KBM-7 (cell line): ENCODE data around the gene GSTP1.
A peak's percentile ranks its signal among the peaks of the same experiment; 100 is the strongest.
"Not testable (repeated sequence)": the region's sequence is repeated elsewhere in the genome, so short reads cannot be mapped to it uniquely, and the experiment has no call there.

ENCODE experiments used
- DNase-seq: peaks from one replicate; pipeline ENCODE4 v3.0.0-alpha.2; 2015
- in situ Hi-C: fragments of 300-500 bp; cut with MboI; formaldehyde crosslinking; loops from 2 replicates; pipeline ENCODE4 v1.14.3; 2020; ENCODE audit warnings: low sequenced_read_pairs, low pct_unique_long_range_greater_than_20kb, mixed read lengths

The GSTP1 gene

DNA sequence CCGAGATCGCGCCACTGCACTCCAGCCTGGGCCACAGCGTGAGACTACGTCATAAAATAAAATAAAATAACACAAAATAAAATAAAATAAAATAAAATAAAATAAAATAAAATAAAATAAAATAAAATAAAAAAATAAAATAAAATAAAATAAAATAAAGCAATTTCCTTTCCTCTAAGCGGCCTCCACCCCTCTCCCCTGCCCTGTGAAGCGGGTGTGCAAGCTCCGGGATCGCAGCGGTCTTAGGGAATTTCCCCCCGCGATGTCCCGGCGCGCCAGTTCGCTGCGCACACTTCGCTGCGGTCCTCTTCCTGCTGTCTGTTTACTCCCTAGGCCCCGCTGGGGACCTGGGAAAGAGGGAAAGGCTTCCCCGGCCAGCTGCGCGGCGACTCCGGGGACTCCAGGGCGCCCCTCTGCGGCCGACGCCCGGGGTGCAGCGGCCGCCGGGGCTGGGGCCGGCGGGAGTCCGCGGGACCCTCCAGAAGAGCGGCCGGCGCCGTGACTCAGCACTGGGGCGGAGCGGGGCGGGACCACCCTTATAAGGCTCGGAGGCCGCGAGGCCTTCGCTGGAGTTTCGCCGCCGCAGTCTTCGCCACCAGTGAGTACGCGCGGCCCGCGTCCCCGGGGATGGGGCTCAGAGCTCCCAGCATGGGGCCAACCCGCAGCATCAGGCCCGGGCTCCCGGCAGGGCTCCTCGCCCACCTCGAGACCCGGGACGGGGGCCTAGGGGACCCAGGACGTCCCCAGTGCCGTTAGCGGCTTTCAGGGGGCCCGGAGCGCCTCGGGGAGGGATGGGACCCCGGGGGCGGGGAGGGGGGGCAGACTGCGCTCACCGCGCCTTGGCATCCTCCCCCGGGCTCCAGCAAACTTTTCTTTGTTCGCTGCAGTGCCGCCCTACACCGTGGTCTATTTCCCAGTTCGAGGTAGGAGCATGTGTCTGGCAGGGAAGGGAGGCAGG lies at the start of gene GSTP1:
TSS of gene GSTP1 (plus strand) at position 566 of the 958 bp plus-strand sequence. CDS start at position 598, 32 bp downstream.
- in situ Hi-C loops = no loop called here
- DNase-seq = peak; percentile 91

DNA sequence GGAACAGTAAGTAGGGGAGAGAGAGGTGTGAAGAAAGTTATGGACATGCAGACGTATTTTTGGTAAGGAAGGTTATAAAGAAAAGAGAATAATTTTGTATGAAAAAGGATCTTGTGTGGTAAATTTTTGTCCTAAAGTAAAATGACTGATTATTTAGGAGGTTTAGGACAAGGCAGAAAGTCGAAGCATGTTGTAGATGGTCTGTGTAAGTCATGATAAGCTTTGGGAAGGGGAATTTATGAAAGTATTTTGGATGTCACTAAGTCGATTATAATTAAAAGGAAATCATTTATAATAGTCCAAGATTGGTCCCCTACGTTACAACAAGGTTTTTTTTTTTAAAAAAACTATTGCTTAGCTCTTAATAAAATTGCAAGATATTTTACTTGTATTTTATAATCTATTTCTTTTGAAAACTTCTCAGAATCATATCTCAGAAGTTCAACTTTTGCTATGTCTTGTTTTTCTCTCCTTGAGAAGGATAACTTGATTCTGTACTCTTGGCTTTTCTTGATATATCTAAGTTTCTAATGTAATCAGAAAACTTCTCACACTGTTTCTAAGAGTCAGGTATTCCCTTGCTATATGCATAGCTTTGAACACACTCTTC lies 49.4 kb upstream of the GSTP1 start:
- DNase-seq = peak; percentile 46
- in situ Hi-C loops = no loop called here

DNA sequence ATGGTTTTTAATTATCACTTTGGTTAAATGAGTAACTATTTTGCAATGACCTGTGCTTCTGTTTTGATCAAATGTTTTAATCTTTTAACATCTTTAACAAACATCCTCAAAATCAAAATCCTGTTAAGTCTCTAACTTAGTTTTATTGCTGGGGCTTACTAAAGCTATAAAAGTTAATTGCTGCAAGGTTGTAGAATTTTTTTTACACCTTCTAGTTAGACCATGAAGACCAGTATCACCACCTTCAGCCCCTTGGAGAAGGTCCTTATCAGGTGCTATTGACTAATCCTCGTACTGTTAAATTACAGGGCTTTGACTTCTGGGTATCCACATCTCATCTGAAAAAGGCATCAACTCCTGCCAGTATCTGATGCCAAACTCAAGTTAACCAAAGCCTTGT lies 48.1 kb upstream of the GSTP1 start:
- DNase-seq = no peak
- in situ Hi-C loops = no loop called here

DNA sequence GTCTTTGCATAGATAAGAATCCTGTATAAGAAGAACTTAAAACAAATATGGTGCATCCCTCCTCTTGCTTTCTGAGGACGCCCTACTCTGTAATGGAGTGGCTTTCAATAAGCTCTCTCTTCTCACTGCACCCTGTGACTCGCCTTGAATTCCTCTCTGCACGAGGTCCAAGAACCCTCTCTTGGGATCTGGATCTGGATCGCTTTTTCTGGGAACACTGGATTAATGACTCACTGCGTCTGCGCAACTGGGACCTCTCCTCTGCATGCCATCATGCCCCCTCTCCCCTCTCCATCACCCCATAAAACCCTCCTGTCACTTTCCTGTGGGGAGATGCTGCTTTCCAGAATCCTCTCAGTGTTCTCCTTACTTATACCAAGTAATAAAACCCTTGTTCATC lies 45.3 kb upstream of the GSTP1 start:
- in situ Hi-C loops = no loop called here
- no peak for DNase-seq

DNA sequence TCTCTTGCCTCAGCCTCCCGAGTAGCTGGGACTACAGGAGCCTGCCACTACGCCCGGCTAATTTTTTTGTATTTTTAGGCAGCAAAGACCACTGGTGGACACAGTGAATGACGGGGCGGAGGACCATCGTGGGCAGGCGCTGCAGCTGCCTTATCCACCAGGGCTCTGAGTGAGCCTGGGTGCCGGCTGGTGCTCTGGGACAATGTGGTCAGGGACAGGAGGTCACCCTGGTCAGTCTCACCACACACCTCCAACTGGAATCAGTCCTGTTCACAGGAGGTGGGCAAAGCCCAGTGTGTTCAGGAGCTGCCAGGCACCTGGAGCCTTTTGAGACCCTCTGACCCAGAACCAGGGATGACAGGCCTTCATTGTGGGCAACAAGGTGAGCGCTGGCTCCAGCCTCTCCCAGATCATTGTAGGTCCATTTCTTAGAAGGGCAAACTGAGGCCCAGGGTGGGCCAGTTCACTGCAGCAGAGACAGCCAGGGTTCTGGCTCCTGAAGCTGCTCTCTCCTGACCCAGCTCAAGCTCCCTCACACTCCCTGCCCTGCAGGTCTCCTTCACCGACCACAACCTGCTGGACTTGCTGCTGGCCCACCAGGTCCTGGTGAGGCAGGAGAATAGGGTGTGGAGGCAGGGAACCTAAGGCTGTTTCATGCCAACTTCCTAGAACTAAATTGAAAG lies 44.6 kb upstream of the GSTP1 start:
- DNase-seq = no peak
- in situ Hi-C loops = no loop called here

DNA sequence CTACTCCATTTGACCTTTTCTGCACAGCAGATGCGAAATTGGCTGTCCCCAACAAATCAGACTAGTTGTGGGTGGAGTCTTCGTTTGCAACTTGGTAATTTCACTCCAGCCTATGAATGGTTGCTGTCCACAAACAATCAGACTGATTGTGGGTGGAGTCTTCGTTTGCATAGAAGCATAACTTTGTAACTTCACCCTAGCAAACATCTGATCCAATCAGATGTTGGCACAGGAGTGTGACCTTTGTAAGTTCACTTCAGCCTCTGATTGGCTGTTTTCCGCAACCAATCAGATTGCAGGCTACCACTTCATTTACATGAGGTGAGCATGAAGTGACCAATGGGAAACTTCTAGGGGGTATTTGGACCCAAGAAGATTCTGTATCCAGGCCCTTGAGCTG lies 44.1 kb upstream of the GSTP1 start:
- no peak for DNase-seq
- in situ Hi-C loops = no loop called here

DNA sequence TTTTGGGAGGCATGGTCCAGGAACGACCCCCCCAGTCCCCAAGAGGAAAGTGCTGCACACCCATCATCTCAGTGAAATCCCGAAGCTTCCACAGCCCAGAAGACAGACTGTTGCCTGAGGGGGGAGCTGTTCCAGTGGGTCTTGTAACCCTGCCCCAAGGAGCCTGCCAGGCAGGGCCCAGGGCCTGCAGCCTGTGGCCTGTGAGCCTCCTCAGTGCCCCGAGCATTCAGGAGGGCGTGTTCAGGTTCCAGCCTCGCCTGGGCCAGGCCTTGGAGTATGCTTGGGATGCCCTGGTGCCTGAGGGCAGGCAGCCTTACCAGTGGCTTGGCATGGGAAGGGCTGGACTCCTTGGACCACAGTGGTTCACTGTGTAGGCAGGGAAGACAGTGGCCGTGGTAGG lies 42.4 kb upstream of the GSTP1 start:
- DNase-seq = no peak
- in situ Hi-C loops = no loop called here

DNA sequence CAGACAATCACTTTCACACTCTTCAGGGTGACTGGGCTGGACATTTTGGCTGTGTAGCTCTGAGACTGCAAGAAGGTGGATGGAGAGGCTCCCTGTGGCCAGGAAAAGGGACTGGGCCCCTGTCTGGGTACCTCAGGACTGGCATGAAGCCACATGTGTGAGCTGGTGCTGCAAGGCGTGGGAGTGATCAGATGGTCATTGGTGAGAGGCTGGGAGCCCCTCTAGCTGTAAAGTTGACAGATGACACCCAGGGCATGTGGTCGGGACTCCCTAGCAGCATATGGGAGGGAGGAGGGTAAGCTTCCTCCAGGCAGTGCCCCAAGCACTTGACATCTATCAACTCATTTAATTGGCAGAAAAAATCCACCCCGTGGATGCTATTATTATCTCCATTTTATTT lies 41.4 kb upstream of the GSTP1 start:
- in situ Hi-C loops = no loop called here
- peak; percentile 7 for DNase-seq

DNA sequence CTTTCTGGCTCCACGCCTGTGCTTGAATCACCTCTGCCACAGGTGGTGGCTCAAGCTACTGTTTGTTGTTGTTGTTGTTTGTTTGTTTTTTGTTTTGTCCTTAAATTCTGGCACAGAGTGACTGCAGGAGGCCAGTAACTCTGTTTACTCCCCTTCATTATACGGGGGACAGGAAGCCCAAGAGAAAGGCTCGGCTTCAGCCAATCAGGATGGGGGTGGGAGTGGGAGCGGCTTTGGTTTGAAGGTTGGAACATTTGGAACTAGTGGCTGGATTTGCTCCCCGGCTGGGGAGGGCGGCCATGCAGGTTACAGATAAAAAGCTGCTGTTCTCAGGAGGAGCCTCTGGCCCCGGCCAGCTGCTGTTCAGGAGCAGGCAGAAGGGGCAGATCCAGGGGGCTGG lies 40.6 kb upstream of the GSTP1 start:
- no peak for DNase-seq
- in situ Hi-C loops = no loop called here

DNA sequence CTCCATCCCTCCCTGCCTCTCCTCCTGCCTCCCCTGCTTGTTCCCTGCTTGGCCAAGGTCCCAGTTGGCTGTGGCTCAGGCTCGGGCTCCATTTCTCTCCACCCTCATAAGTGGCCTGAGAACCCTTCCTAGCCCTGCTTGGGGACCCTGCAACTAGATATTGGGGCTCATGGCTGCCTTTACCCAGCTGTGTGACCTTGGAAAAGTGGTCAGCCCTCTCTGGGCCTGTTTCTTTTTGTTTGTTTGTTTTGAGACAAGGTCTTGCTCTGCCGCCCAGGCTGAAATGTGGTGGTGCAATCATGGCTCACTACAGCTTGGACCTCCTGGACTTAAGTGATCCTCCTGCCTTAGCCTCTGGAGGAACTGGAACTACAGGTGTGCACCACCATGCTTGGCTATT lies 40.0 kb upstream of the GSTP1 start:
- DNase-seq = no peak
- in situ Hi-C loops = no loop called here

DNA sequence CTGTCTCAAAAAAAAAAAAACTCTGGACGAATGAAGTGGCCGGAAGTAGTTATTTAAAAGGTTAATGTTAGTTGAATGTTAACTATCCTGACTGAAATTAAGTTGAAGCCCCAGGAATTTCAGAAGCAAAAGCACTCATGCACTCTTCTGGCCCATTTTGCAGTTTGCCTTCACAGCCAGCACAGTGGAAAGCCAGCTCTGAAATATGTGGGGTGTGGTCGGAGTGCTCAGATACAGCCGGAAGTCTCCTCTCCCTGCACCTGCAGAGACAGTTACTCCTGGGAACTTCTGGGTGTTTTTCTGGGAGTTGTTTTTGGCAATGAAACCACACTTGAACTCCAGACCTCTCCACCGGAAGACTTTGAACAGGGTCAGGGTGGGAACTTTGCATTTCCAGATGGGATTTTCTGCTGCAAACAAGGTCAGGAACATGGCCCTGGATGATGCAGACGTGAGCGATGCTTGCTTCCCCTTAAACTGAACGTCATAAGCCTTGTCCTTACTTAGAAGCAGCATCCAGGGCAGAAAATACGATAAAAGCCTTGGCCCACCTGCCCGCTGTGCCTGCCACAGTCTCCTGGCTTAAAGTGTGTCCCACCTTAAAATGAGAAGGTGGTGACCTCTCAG lies 38.9 kb upstream of the GSTP1 start:
- DNase-seq = no peak
- in situ Hi-C loops = no loop called here

DNA sequence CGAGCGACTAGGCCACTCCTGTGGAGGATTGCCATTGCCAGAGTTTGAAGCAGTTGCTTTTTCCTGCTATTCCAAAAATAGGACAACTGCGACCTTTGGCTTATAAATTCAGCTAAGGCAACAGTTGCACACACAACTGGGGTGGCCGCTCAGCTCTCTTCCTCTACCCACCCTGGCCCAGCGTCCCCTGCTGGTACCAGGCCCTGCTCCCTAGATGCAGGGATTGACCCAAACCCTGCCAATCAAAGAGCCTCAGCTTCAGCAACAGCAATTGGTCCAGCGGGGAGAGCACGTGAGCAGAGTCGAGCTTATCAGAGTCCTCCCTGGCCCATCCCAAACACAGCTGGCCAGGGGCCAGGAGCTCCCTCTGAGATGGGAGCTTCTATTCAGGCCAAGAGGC lies 38.3 kb upstream of the GSTP1 start:
- in situ Hi-C loops = no loop called here
- DNase-seq = no peak

DNA sequence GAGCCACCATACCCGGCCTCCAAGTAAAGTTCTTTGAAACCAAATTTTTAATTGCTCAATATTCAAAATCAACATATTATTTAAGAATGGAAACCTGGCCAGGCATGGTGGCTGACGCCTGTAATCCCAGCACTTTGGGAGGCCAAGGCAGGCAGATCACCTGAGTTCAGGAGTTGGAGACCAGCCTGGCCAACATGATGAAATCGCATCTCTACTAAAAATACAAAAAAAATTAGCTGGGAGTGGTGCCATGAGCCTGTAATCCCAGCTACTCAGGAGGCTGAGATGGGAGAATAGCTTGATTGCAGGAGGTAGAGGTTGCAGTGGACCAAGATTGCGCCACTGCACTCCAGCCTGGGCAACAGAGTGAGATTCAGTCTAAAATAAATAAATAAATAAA lies 35.5 kb upstream of the GSTP1 start:
- in situ Hi-C loops, DNase-seq: not testable (repeated sequence)

DNA sequence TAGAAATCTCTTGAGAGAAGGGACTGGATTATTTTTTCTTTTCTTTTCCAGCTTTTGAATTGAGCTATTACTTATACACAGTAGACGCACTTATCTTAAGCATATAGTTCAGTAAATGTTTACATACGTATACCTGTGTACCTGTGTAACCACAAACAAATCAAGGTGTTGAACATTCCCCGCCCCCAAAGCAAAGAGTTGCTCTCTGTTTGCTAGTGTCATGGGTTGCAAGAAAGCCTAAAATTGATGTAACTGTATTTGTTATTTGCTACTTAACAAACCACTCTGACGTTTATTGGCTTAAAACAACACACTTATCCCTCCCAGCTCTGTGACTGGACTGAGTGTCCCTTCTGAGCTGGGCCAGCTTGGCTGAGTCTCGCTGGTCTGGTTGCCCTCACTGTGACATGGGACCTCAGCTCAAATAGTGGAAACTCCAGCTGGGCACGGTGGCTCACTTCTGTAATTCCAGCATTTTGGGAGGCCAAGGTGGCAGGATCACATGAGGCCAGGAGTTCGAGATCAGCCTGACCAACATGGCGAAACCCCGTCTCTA lies 35.0 kb upstream of the GSTP1 start:
- in situ Hi-C loops = no loop called here
- DNase-seq = no peak

DNA sequence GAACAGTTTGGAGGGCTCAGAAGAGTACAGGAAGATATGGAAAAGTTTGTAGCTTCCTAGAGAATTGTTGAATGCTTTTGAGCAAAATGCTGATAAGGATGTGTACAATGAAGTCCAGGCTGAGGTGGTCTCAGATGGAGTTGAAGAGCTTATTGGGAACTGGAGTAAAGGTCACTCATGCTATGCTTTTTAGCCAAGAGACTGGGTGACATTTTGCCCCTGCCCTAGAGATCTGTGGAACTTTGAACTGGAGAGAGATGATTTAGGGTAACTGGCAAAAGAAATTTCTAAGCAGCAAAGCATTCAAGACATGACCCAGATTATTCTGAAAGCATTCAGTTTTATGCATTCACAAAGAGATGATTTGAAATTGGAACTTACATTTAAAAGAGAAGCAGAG lies 32.5 kb upstream of the GSTP1 start:
- in situ Hi-C loops = no loop called here
- DNase-seq = no peak

DNA sequence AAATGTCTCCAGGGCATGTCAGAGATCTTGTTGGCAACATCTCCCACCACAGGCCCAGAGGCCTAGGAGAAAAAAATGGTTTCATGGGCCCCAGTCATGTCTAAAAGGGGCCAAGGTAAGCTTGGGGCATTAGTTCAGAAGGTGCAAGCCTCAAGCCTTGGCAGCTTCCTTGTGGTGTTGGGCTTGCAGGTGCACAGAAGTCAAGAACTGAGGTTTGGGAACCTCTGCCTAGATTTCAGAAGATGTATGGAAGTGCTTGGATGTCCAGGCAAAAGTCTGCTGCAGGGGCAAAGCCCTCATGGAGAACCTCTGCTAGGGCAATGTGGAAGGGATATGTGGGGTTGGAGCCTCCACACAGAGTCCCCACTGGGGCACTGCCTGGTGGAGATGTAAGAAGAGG lies 31.9 kb upstream of the GSTP1 start:
- in situ Hi-C loops, DNase-seq: not testable (repeated sequence)

DNA sequence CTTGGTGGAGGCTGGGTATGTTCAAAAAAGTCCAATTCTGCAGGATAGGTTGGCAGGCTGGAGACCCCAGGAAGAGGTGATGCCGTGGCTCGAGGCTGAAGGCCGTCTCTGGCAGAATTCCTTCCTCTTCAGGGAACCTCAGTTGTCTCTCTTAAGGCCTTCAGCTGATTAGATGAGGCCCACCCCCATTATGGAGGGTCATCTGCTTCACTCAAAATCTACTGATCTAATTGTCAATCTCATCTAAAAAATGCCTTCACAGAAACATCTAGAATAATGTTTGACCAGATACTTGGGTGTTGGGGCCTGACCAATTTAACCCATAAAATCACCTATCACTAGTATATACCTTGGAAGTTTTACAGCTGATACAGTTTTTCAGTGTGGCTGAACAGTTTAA lies 27.4 kb upstream of the GSTP1 start:
- in situ Hi-C loops = no loop called here
- no peak for DNase-seq

DNA sequence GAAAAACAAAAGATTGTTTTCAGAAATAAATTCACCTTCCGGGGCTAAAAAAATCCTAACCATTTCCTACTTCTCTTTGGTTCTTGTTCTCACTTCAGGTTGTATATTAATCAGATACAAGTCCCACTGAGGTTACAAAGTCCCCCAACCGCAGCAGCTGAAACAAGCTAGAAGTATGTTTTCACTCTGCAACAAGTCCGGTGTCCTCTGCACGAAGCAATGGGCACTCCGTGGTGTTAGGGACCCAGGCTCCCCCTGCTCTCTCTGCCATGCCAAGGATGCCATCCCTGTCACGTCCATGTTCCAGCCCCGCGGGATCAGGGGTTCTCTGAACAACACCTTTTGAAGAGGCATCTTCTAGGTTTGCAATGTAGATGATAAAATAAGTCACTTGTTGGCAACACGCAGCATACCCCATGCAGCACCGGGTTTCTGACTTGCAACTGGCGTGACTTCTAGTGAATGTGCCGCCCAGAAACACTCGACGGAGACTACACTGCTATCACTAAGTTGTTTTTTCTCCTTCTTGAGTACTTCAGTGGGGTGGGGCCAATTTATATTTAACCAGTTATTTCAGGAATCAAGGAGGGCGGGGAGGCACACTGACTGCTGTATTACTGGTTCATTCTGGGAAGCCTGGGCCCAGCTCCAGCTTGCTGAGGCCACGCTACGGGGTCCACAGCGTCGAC lies 25.4 kb upstream of the GSTP1 start:
- no peak for DNase-seq
- in situ Hi-C loops = no loop called here
